LNCaP clone FGC (cell line): Measurements from ENCODE around the gene CLASRP.
"Not testable (repeated sequence)": the region's sequence is repeated elsewhere in the genome, so short reads cannot be mapped to it uniquely, and the experiment has no call there.

Source experiments
- DNase-seq: peaks from one replicate; pipeline ENCODE4 v3.0.0-alpha.2; 2011; ENCODE audit warnings: low read depth
- H3K4me3 ChIP-seq: 2 replicates; pipeline ENCODE4 v1.5.1; 2011; ENCODE audit warnings: mild to moderate bottlenecking, low read depth, low read length, control low read depth
- TF ChIP-seq, protein P1 (sequence below): IDR thresholded peaks from 2 replicates; pipeline ENCODE4 v1.5.1; 2012; ENCODE audit warnings: mild to moderate bottlenecking; ENCODE audit not compliant: control insufficient read depth, insufficient read depth; ENCODE audit errors: extremely low read depth

The CLASRP gene

DNA sequence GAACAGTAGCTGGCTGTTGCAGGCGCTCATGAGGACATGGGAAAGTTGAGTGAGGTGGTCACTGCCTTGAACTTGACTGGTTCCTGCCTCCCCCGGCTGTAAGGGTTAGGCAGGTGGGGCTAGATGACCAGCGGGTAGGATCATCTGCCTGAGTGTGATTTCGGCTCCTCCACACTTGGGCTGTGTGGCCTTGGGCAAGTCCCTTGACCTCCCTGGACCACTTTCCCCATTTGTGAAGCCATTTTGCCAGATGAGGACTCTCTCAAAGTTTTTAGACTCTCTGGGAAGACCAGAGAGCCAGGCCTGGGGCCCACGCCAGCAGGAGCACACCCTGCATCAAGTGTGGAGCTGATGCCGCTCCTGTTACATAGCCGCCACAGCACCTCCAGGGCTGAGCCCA lies 63.6 kb downstream of the CLASRP start:
- TF ChIP-seq, protein P1, sequence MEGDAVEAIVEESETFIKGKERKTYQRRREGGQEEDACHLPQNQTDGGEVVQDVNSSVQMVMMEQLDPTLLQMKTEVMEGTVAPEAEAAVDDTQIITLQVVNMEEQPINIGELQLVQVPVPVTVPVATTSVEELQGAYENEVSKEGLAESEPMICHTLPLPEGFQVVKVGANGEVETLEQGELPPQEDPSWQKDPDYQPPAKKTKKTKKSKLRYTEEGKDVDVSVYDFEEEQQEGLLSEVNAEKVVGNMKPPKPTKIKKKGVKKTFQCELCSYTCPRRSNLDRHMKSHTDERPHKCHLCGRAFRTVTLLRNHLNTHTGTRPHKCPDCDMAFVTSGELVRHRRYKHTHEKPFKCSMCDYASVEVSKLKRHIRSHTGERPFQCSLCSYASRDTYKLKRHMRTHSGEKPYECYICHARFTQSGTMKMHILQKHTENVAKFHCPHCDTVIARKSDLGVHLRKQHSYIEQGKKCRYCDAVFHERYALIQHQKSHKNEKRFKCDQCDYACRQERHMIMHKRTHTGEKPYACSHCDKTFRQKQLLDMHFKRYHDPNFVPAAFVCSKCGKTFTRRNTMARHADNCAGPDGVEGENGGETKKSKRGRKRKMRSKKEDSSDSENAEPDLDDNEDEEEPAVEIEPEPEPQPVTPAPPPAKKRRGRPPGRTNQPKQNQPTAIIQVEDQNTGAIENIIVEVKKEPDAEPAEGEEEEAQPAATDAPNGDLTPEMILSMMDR = no peak

DNA sequence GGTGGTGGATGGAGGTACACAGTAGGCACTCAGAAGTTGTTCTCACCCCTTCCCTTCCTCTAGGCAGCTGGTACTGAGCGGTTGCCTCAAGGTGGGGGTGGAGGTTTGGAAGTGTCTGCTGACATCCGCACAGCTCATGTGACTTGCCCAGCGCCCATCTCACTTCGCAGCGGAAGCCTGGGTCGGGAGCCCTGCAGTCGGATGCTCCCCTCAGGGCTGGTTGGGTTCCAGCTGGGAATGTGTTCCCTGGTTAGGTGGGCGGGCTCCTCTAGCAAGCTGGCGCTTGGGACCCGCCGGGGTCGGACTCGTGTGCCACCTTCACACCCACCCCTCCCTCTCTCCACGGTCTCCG lies 64.3 kb downstream of the CLASRP start:
- H3K4me3 ChIP-seq = no peak overlapping the region
- TF ChIP-seq, protein P1 = no peak
- no peak for DNase-seq

More for the DNA sequence above, 63.6 kb downstream of the CLASRP start:
- H3K4me3 ChIP-seq = no peak overlapping the region
- DNase-seq = no peak

DNA sequence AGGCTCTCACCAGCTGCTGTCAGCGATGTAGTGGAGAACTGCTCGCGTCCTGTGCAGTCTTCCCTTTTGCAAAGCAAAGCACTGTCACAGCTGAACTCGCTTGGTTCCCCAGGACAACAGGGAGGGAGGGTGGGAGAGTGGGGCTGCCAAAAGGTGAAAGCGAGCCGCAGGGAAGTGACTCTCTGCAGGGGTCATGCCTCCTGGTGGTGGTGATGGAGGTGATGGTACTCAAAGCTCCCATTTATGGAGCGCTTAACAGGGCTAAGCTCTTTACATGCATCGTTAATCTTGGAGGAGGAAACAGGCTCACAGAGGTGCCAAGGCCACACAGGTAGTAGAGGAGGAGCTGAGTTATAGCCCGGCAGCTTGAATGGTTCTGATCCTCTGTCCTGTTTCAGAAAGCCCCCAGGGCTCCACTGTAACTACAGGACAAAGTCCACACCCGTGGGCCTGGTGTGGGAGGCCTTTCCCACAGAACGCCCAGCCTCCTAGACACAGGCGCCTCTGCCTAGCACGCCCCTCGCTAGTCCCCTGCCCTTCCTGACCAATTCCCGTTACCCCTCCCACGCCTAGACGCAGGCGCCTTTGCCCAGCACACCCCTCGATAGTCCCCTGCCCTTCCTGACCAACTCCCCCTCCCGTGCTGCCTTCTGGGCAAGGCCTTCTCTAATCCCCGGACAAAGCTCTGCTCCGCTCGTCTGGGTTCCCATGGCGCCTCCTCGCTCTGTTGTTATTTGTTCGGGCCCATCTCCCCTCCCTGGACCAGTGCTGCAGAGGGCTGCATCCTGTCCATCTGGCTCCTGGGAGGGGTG lies 64.9 kb downstream of the CLASRP start:
- DNase-seq = no peak
- TF ChIP-seq, protein P1 = no peak
- no peak overlapping the region for H3K4me3 ChIP-seq

DNA sequence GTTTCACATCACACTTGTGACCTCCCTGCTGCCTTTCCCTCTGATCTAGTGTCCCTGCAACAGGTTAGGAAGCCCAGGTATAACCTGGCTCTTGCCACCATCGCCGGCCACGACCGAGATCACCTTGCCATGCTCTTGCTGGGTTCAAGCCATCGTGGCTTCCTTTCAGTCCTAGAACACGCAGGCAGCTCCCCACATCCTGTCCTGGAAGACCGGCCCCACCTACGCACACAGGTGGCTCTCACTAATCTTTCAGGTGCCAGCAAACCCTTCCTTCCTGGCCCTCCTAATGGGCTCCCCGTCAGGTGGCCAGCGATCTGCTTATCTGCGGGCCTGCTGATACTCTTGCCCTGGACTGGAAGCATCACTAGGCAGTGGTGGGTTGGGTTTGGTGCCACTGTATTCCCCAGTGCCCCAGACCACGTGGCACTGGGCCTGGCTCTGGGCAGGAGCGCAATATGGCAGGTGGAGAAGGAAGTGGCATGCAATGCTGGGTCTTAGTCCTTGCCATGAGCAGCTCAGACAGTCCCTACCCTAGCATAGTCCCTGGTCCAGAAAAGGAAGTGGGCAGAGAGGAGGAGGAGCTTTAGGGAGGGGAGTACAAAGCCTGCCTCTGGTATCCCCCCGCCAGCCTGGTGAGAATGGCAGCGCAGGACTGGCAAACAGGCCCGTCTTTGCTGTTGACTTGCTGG lies 66.0 kb downstream of the CLASRP start:
- no peak overlapping the region for H3K4me3 ChIP-seq
- TF ChIP-seq, protein P1 = no peak
- no peak for DNase-seq

DNA sequence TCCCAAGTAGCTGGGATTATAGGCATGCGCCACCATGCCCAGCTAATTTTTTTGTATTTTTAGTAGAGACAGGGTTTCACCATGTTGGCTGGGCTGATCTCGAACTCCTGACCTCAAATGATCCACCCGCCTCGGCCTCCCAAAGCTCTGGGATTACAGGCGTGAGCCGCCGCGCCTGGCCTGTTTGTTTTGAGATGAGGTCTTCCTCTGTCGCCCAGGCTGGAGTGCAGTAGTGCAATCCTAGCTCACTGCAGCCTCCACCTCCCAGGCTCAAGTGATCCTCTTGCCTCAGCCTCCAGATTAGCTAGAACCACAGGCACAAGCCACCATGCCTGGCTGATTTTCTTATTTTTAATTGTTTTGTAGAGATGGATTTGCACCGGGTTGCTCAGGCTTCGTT lies 67.5 kb downstream of the CLASRP start:
- not testable (repeated sequence) for H3K4me3 ChIP-seq, DNase-seq

DNA sequence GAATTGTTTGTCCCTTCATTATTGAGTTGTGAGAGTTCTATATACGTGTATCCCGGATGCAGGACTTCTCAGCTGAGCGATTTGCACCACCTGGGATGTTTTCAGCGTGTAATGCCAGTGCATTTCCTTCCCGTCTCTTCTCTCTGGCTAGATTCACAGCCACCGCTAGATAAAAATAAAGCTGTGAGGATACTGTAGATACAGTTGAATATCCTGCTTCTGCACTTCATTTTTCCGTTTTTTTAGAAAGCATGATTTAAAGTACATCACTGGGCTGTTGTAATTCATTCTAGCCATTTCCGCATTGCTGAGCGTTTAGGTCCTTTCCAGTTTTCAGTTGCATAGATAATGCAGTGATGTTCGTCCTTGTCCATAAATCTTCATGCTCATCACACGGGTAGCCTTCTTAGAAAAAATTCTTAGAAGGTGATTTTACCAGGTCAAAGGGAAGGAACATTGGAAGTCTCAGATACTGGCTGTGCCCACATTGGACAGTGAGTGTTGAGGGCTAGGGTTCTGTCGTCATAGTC lies 68.8 kb downstream of the CLASRP start:
- no peak for DNase-seq
- no peak overlapping the region for H3K4me3 ChIP-seq
- TF ChIP-seq, protein P1 = no peak

DNA sequence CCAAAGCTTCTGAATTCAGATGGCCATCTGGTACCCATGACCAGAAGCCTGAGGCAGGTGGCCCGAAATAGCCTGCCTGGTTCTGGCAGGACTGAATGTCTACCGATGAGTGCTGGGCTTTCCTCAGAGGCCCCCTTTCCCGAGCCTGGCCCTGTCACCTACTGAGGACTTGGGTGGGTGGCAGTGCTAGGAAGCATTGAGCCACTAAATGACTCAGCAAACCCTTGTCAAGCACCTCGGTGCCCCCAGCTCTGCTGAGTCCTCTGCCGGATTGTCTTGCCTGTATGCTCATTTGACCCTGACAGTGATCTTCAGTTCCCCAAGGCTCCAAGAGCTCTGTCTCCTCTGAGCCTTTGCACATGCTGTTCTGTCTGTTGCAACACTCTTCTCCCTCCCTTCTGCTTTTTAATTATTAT lies 72.0 kb downstream of the CLASRP start:
- no peak for DNase-seq
- H3K4me3 ChIP-seq = no peak overlapping the region
- TF ChIP-seq, protein P1 = no peak
